Dedifferentiated amniotic fluid mesenchymal stem cell (primary cell): ENCODE results near the gene ANKRD31.
"Not testable (repeated sequence)": the region's sequence is repeated elsewhere in the genome, so short reads cannot be mapped to it uniquely, and the experiment has no call there.

Experiments
- DNase-seq: peaks from one replicate; pipeline ENCODE4 v3.0.0-alpha.2; 2016; ENCODE audit errors: extremely low spot score

ANKRD31 gene

DNA sequence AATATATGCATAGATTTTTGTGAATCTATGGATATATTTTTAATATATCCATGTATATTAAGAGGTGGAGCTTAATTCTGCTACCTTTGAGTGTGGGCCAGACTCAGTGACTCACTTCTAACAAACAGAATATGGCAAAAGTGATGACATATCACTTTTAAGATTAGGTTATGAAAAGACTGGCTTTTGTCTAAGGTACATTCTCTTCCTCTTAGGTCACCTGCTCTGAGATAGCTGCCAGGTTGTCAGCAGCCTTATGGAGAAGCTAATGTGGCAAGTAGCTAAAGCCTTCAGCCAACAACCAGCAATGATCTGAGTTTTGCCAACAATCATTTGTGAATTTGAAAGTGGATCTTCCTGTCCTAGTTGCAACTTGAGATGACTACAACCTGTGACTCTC, 83.8 kb downstream of the ANKRD31 start:
- DNase-seq, result no peak

DNA sequence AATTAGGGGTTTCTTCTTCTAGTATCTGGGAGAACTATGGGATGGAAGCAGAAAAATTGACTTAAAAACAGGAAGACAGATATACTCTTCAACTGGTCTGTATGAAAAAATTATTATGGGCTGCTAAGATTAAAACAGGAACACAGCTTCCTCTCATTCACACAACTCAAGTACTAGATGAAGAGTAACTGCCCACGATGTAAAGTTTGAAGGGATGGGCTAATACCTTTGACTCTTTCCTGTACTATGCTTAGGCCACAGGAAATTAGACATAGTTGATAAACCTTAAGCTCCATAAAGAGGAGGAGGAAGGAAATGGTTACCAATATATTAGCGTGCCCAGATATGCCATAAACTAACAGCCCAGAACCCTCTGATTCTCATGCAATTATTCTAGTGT, 88.6 kb downstream of the ANKRD31 start:
- DNase-seq, result no peak

- DNase-seq, result no peak
Measured at GRCh38 chr5:75142566-75143136, 94.0 kb downstream of the ANKRD31 start.

- DNase-seq, result no peak
Measured at GRCh38 chr5:75140277-75140676, 96.4 kb downstream of the ANKRD31 start.

DNA sequence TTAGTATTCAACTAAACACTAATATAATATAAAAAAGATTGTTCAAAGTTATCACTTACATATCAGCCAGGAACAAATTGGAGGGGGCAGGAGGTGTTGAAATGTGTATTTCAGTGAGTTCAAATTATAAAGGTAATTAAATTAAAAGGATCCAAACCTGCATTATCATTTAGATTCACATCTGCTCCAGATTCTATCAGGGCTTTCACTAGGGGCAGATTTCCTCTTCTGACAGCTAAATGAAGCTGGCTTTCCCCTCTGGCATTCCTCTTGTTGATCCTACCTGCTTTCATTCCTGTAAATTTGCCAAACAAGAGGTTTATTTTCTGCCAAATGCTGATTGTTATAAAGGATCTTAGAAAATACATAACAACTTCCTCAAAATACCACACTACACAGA, 98.0 kb downstream of the ANKRD31 start:
- no peak for DNase-seq

DNA sequence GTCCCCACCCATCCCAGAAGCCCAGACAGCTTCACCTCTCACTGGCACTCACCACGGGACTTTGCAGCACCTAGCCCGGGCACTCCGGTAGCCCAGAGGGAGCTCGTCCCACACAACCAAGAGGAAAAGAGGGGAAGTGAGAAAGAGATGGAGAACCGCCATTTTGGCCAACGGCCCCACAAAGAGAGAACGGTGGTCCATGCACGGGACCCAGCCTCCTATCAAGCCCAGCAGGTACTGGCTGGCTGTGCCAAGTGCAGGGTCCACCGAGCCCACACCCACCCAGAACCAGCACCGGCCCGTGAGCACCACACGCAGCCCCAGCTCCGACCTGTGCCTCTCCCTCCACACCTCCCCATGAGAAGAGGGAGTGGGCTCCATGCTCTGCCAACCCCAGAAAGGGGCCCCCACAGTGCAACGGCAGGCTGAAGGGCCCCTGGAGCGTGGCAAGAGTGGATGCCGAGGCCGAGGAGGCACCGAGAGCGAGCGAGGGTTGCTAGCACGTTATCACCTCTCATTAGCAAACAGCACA, 105.8 kb downstream of the ANKRD31 start:
- DNase-seq, result no peak

- DNase-seq, result no peak
Measured at GRCh38 chr5:75116856-75117255, 119.8 kb downstream of the ANKRD31 start.

GRCh38 chr5:75114311-75114710, 122.4 kb downstream of the ANKRD31 start:
- DNase-seq, result not testable (repeated sequence)

DNA sequence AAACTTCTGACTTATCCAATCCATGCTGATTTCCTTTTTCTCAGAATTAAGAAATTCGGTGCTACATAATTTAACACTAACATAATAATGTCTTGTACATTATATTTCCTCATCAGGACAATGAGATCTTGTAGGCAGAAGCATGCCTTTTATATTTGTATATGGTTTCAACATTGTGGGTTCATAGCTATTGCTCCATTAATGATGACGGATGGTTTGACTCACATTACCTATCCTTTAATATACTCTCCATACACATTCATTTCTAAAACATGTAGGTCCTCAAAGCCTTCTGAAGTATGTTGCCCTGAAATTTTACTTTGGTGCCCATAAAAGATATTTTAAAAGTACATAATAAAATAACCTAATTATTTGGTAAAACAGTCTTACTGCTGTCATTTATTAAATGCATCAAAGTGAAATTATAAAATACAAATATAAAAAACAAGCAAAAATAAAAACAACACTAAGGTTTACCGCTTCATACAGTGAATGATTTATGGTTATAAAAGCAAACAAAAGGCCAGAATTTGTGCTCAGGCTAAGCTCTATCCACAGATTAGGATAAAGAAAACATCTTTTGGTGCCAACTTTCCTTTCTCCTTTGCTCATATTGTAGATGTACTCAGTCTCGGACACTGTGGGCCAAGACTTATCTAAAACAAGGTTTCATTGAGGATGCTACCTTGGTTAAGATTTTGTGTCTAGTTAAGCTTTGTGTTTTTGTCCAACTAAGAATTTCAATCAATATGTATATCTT, 123.1 kb downstream of the ANKRD31 start:
- DNase-seq, result no peak

GRCh38 chr5:75108931-75109596, 127.6 kb downstream of the ANKRD31 start:
- DNase-seq, result no peak

GRCh38 chr5:75108515-75108914, 128.2 kb downstream of the ANKRD31 start:
- DNase-seq, result no peak

DNA sequence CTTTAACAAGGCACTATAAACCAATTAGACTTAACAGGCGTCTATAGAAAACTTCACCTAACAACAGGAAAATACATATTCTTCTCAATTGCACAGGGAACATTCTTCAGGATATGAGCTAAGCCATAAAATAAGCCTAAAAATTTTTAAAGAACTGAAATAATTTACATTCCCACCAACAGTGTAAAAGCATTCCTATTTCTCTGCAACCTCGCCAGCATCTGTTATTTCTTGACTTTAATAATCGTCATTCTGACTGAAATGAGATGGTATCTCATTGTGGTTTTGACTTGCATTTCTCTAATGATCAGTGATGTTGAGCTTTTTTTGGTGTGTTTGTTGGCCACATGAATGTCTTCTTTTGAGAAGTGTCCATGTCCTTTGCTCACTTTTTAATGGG, 140.7 kb downstream of the ANKRD31 start:
- DNase-seq, result not testable (repeated sequence)

- no peak for DNase-seq
Measured at GRCh38 chr5:75091597-75091996, 145.1 kb downstream of the ANKRD31 start.

GRCh38 chr5:75089662-75090061, 147.0 kb downstream of the ANKRD31 start:
- no peak for DNase-seq

DNA sequence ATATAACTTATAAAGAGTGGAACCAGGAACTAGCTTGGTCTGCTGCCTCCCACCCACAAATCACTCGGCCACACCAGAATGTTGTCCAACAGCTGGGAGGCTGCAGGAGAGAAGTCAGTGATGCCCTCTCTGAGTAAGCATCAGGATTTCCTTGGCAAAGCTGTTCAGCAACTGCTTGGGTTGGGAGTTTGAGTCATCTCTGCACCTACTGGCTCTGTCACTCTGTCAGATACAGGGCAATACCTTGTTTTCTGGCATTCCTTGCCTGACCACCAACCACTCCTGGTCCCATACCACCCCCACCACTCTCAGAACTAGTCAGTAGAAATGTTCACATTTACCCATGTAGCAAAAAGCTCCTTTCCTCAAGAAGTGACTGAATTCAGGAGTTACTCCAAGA, 147.5 kb downstream of the ANKRD31 start:
- no peak for DNase-seq

DNA sequence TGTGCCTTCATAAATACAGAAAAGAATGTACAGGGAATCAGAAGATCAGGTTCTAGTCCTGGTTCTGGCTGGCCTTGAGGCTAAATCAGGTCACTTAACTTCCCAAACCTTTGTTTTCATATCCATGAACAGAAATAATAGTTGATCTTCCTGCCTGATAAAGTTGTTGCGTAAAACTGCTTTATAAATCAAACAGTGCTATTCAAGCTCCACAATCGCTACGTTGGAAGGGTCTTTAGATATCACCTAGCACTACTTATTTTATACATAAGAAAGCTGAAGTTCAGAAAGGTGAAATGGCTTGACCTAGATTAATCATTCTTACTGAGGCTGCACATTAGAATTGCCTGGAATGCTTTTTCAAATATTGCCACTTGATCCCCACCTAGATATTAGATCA, 148.0 kb downstream of the ANKRD31 start:
- DNase-seq, result no peak

DNA sequence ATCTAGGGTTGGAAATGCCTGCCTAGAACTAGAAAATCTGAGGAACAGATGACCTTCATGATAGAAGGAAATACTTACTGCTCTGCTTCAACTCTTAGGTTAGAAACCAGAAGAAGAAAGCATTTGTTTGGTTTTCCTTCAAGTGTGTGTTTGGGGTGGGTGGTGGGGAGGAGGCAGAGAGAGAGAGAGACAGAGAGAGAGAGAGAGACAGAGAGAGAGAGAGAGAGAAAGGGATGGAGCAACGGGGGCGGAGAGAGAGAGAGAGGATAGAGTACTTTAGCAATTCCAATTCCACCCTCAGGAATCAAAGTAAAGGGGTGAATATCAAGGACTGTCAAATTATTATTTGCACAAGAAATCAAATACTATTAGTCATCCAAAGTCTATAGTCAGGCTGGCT, 155.2 kb downstream of the ANKRD31 start:
- no peak for DNase-seq

DNA sequence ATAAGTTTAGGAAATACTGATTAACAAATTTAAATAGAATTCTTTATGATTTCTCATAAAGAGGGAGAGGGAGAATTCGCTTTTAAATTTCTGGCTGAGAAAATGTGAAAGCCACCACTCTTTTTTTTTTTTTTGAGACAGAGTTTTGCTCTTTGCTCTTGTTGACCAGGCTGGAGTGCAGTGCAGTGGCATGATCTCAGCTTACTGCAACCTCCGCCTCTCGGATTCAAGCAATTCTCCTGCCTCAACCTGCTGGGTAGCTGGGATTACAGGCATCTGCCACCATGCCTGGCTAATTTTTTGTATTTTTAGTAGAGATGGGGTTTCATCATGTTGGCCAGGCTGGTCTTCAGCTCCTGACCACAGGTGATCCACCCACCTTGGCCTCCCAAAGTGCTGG, 157.3 kb downstream of the ANKRD31 start:
- DNase-seq, result not testable (repeated sequence)

DNA sequence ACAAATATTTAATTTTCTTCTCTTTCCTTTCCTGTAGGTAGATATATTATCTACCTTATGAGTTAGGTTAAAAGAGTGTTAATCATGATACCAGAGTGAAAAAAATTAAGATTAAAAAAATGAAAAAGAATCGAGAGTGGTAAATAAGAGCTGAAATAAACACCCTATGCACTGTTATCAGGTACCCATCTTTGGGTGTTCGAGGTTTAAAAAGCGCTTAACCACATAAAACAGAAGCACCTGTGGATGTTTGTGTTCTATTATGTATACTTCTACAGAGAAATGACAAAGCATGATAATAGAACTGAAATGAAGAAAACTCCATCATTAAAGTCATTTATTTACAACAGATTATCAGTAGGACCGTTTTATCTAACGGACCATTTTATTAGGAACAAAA, 158.7 kb downstream of the ANKRD31 start:
- DNase-seq, result no peak

- no peak for DNase-seq
Measured at GRCh38 chr5:75072061-75072460, 164.6 kb downstream of the ANKRD31 start.

DNA sequence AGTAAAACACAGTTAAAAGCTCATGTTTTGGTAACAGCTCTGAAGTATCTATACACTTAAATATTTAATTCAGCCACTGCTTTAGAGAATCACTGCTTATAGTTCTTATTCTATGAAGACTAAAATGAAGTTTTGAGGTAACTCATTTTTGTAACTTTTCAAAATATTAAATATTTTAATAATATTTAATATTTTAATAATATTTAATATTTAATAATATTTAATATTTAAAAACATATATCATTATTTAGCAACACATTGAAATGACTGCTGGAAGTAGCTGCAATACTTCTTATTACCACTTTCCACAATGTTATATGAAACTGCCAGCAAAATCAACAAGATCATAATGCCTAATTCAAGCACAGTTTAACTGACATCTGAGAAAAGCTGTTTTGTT, 165.6 kb downstream of the ANKRD31 start:
- DNase-seq, result no peak

GRCh38 chr5:75067434-75067833, 169.2 kb downstream of the ANKRD31 start:
- DNase-seq, result no peak
